ENCODE data around the gene TPSD1. TPM values are rescaled to one million over a fixed set of nuclear protein-coding genes. Genes with fewer than 3 reads are reported as not detected.
A peak's percentile ranks its signal among the peaks of the same experiment; 100 is the strongest.
"Not testable (repeated sequence)": the region's sequence is repeated elsewhere in the genome, so short reads cannot be mapped to it uniquely, and the experiment has no call there.

The TPSD1 gene
- polyA plus RNA-seq, 2 of the 4 experiments (the other 2 are of a cell fraction) = not detected

- no peak for TF ChIP-seq FOSB (CRISPR knock-in tag; IDR thresholded peaks at IDR 0.05)
These were observed 31.3 kb upstream of the TPSD1 start (continued) for GRCh38 chr16:1224558-1224957.

GRCh38 chr16:1225051-1225451, 30.8 kb upstream of the TPSD1 start, which contains the start of gene TPSG1:
TPSG1 (minus strand) TSS chr16:1225268; CDS start chr16:1225252, 16 bp downstream.
- POLR2A ChIA-PET = no interaction called here
- no peak for DNase-seq (ENCODE audit: low read depth in 1 of 2, low spot score in 1 of 2)
- Histone ChIP-seq H3K4me2 (0 out of 3 replicates have a peak within 1 kb of the TSS, but pooled peaks have one; percentile 1), H3K4me3 (no peak within 1 kb of the TSS), H3K4me1 (peaks cover 20% of the 10 kb centered on the region), H3K9me3 (no peaks in the 10 kb centered on the region), H3K27ac (peak within 1 kb of the TSS; percentile 45 to 77; a peak in 4 of 6 replicates)
- CTCF ChIA-PET = interaction anchor here (1.0 to 1.3 kb wide), 3 partner anchors 63 to 168 kb away, joined by 3 to 5 read pairs (median 3); no protein-coding TSS in a partner anchor
- no peak for TF ChIP-seq RAD21 (conservative IDR thresholded peaks at IDR 0.05 in 1 of 2, IDR thresholded peaks at IDR 0.05 in 1 of 2)
- TF ChIP-seq, protein P1, sequence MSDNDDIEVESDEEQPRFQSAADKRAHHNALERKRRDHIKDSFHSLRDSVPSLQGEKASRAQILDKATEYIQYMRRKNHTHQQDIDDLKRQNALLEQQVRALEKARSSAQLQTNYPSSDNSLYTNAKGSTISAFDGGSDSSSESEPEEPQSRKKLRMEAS (IDR thresholded peaks at IDR 0.05) = no peak
- no peak for TF ChIP-seq FOSL2 (IDR thresholded peaks at IDR 0.05)
- no peak for TF ChIP-seq FOSL2 (CRISPR knock-in tag; IDR thresholded peaks at IDR 0.05)
- no peak for TF ChIP-seq POLR2A (IDR thresholded peaks at IDR 0.05; ENCODE audit: low read length)
- TF ChIP-seq CBX8 (IDR thresholded peaks at IDR 0.05) = no peak
- TF ChIP-seq HOXA7 (CRISPR knock-in tag; IDR thresholded peaks at IDR 0.05) = no peak
- no peak for TF ChIP-seq EHF (CRISPR knock-in tag; IDR thresholded peaks at IDR 0.05)
- TF ChIP-seq FOSB (CRISPR knock-in tag; IDR thresholded peaks at IDR 0.05) = no peak
- no peak for TF ChIP-seq RCOR1 (IDR thresholded peaks at IDR 0.05; ENCODE audit: low read depth, low read length)
- TF ChIP-seq HOXB13 (CRISPR knock-in tag; IDR thresholded peaks at IDR 0.05; ENCODE audit: low read depth) = no peak
- TF ChIP-seq MAFK (IDR thresholded peaks at IDR 0.05; ENCODE audit: partially characterized antibody) = no peak
- no peak for TF ChIP-seq TFCP2L1 (CRISPR knock-in tag; IDR thresholded peaks at IDR 0.05)
- TF ChIP-seq HOXB5 (CRISPR knock-in tag; IDR thresholded peaks at IDR 0.05) = no peak
- no peak for TF ChIP-seq EP300 (IDR thresholded peaks at IDR 0.05)
- no peak for TF ChIP-seq ZSCAN20 (CRISPR knock-in tag; IDR thresholded peaks at IDR 0.05)
- TF ChIP-seq HES2 (IDR thresholded peaks at IDR 0.05) = no peak
- TF ChIP-seq BHLHE40 (IDR thresholded peaks at IDR 0.05; ENCODE audit: low read depth, low read length) = no peak
- TF ChIP-seq NFE2L2 (conservative IDR thresholded peaks at IDR 0.05; ENCODE audit: low read length) = no peak
- TF ChIP-seq BCL3 (IDR thresholded peaks at IDR 0.05) = no peak
- no peak for TF ChIP-seq ZC3H11A (IDR thresholded peaks at IDR 0.05)
- FAIRE-seq = no peak
- WGBS (ENCODE audit: missing lambda C conversion rate) = 59% methylated on average over 5 of the region's 10 CpGs
- peak in 1 of 2 experiments; percentile 12; a peak in 2 of 6 replicates for ATAC-seq

DNA sequence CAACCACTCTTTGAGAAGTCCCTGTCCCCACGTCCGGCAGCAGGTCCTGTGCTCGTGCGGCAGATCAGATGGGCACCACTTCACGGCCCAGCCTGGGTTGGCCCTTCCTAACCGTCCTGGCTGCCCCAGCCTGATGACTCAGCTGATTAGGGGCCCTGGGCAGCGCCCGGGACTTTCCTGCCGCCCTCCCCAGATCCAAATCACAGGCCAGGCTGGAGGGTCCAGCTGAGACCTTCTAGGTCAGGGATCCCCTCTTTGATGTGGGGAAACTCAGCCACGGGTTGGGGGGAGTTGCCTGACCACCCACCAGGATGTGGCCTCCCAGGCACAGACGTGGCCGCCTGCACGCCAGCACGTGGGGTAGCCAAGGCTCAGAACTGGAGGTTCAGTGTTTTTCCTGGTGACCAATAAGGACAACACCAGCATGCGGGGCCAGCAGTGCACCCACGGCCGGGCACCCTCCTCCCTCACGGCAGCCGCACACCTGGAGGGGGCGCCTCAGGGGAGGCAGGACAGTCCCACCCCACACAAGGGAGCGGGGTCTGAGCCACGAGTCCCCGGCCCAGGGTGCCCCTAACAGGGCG, 30.0 kb upstream of the TPSD1 start:
- peak in 1 of 2 experiments; percentile 50; a peak in 3 of 6 replicates for ATAC-seq
- H3K4me1 ChIP-seq = peaks cover 20% of the 10 kb centered on the region

DNA sequence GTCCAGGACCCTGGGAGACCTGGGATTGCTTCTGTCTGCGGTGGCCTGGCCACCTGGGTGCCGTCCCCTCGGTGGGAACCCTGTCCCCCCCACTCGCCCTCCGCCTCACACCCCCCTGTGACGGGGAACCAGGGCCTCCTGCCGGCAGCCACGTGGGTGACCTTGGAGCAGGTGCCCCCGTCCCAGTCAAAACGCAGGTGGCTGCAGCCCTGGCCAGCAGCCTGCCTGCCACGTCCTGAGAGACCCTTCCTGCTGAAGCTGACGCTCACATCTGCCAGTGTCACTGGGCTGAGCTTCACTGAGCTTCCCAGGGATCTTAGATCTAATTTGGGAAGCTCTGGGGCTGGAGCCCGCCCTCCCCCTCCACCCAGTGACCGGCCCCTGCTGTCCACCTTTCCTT, 29.2 kb upstream of the TPSD1 start:
- ATAC-seq; H3K4me2 ChIP-seq; DNase-seq (ENCODE audit: low read depth in 1 of 2, low spot score in 1 of 2); H3K27ac ChIP-seq; POLR2A ChIA-PET; H3K4me3 ChIP-seq; FAIRE-seq; H3K9me3 ChIP-seq: not testable (repeated sequence)
- 75% methylated on average over 3 of the region's 14 CpGs for WGBS (ENCODE audit: missing lambda C conversion rate)
- CTCF ChIA-PET = interaction anchor here (0.6 kb wide), 1 partner anchor 103 kb away, joined by 3 read pairs; no protein-coding TSS in a partner anchor
- H3K4me1 ChIP-seq = peaks cover 13% of the 10 kb centered on the region

More for the DNA sequence above, 30.0 kb upstream of the TPSD1 start:
- DNase-seq (ENCODE audit: low read depth in 1 of 2, low spot score in 1 of 2); POLR2A ChIA-PET; H3K4me3 ChIP-seq; H3K9me3 ChIP-seq; FAIRE-seq: not testable (repeated sequence)
- CTCF ChIA-PET = interaction anchor here (0.6 to 1.3 kb wide), 3 partner anchors 102 to 168 kb away, joined by 3 read pairs; no protein-coding TSS in a partner anchor
- TF ChIP-seq MAFK (IDR thresholded peaks at IDR 0.05; ENCODE audit: partially characterized antibody) = peak; percentile 60
- Histone ChIP-seq H3K4me2 (0 out of 3 replicates have a peak overlapping the region, but pooled peaks have one; percentile 1), H3K27ac (peak overlapping the region; percentile 45 to 77; a peak in 4 of 6 replicates)
- WGBS (ENCODE audit: missing lambda C conversion rate) = 71% methylated on average over 18 of the region's 24 CpGs

DNA sequence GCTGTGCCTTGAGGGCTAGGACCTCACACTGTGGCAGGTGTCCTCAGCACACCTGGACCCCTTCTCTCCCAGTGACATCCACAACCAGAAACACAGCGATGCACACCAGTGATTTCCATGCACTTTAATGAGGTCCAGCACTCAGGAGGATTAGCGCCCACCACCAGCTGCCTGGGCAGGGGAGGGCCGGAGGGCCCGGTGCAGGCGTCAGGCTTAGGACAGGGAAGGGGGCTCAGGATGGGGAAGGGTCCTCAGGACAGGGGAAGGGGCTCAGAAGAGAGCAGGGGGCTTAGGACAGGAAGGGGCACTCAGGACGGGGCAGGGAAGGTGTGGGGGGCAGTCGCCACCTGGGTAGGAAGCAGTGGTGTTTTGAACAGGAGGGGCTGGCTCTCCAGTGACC, 27.6 kb upstream of the TPSD1 start:
- DNase-seq (ENCODE audit: low read depth in 1 of 2, low spot score in 1 of 2); H3K4me3 ChIP-seq; H3K27ac ChIP-seq; ATAC-seq; POLR2A ChIA-PET; CTCF ChIA-PET; H3K9me3 ChIP-seq; H3K4me2 ChIP-seq; FAIRE-seq: not testable (repeated sequence)
- peaks cover 13% of the 10 kb centered on the region for H3K4me1 ChIP-seq
- WGBS (ENCODE audit: missing lambda C conversion rate) = 65% methylated on average over 5 of the region's 7 CpGs

DNA sequence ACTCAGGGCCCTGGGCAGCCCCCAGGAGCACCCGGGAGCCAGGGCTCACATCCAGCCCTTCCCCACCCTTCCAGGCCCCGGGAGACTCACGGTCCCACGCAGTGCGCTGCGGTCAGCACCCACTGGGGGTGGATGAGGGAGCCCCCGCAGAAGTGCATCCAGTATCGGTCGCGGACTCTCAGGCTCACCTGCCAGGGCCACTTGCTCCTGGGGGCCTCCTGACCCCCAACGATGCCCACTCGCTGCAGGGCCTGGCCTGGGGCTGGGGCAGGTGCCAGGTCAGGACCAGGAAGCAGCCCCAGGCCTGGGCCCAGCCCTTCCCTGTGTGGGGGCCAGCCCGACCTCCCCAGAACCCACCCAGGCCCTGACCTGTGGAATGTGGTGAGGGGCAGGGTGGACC, 26.4 kb upstream of the TPSD1 start:
- FAIRE-seq; H3K4me3 ChIP-seq; DNase-seq (ENCODE audit: low read depth in 1 of 2, low spot score in 1 of 2); H3K4me2 ChIP-seq; ATAC-seq; H3K9me3 ChIP-seq; H3K27ac ChIP-seq; CTCF ChIA-PET; POLR2A ChIA-PET: not testable (repeated sequence)
- 95% methylated on average over 4 of the region's 13 CpGs for WGBS (ENCODE audit: missing lambda C conversion rate)
- peaks cover 13% of the 10 kb centered on the region for H3K4me1 ChIP-seq

DNA sequence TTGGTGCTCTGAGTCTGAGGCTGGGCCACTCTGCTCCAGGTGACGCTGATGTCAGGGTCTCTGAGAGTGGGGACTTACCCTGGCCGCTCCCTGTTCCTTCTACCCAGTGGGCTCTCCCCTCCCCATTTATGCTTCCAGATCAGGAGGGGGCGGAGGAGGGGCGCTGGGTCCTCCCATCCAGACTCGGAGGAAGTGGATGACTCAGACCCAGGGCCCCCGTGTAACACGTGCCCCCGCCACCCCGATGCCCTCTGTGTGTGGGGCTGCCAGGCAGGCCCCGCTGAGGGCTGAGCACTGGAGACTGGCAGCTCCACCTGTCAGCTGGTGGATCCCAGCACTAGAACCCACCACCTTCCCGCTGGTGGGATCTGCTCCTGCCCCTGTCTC, 25.8 kb upstream of the TPSD1 start, which contains the start of gene TPSB2:
TPSB2 (minus strand) TSS at position 101 of the 387 bp plus-strand sequence. CDS start 233 bp downstream, outside the sequence.
- H3K27ac ChIP-seq; FAIRE-seq; DNase-seq (ENCODE audit: low read depth in 1 of 2, low spot score in 1 of 2); H3K9me3 ChIP-seq; CTCF ChIA-PET; H3K4me2 ChIP-seq; POLR2A ChIA-PET; H3K4me3 ChIP-seq: not testable (repeated sequence)
- WGBS (ENCODE audit: missing lambda C conversion rate) = no CpG with 5 or more reads among the region's 11 CpGs
- ATAC-seq = 0 out of 6 replicates have a peak, but pooled peaks of 1 of the 2 experiments have one; percentile 2
- H3K4me1 ChIP-seq = peaks cover 11% of the 10 kb centered on the region

Data from A549 (cell line).